ENCODE measurements around the gene DNPH1.

GRCh38 chr6:43274127-43274915 lies 45.0 kb upstream of the DNPH1 start:
- TF ChIP-seq CTCF (conservative IDR thresholded peaks at IDR 0.05): no peak
- no peak for TF ChIP-seq EZH2 (IDR thresholded peaks at IDR 0.05; ENCODE audit: low read depth)

Measured in PC-9 (cell line).